ENCODE measurements around the gene OXT. TPM values are rescaled to one million over a fixed set of nuclear protein-coding genes. Genes with fewer than 3 reads are reported as not detected.
"Not testable (repeated sequence)": the region's sequence is repeated elsewhere in the genome, so short reads cannot be mapped to it uniquely, and the experiment has no call there.

Gene OXT
- total RNA-seq (2021; fragmentation: NEBNext Ultra II Directional; extraction: Animal tissue kit (Norgen Biotek cat#: 25700)), result not detected
- long read RNA-seq, result 0 reads

DNA sequence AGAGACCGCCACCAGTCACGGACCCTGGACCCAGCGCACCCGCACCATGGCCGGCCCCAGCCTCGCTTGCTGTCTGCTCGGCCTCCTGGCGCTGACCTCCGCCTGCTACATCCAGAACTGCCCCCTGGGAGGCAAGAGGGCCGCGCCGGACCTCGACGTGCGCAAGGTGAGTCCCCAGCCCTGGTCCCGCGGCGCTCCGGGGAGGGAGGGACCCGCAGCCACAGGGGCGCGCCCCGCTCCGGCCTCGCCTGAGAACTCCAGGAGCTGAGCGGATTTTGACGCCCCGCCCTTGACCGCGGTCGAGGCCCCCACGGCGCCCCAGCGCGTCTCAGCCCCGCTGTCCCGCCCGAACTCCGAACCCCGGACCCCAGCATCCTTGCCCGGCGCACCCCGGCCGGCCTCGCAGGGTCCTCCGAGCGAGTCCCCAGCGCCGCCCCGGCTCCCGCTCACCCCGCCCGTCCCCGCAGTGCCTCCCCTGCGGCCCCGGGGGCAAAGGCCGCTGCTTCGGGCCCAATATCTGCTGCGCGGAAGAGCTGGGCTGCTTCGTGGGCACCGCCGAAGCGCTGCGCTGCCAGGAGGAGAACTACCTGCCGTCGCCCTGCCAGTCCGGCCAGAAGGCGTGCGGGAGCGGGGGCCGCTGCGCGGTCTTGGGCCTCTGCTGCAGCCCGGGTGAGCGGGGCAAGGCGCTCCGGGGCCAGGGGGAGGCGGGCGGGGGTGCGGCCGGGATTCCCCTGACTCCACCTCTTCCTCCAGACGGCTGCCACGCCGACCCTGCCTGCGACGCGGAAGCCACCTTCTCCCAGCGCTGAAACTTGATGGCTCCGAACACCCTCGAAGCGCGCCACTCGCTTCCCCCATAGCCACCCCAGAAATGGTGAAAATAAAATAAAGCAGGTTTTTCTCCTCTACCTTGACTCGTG is at the start of gene OXT:
Gene OXT (plus strand): TSS at position 11 of the 920 bp plus-strand sequence. CDS start 36 bp downstream, at position 47.
- Mint-ChIP-seq H3K9me3 (no peaks in the 10 kb centered on the region), H3K27ac (no peak within 1 kb of the TSS), H3K4me1 (ENCODE audit: low read depth) (peaks cover 18% of the 10 kb centered on the region), H3K36me3 (ENCODE audit: low read depth) (no peaks in the 10 kb centered on the region), H3K27me3 (ENCODE audit: insufficient read depth) (peaks cover 25% of the 10 kb centered on the region), H3K4me3 (no peak within 1 kb of the TSS)
- DNase-seq, result no peak
- TF ChIP-seq, protein P1, sequence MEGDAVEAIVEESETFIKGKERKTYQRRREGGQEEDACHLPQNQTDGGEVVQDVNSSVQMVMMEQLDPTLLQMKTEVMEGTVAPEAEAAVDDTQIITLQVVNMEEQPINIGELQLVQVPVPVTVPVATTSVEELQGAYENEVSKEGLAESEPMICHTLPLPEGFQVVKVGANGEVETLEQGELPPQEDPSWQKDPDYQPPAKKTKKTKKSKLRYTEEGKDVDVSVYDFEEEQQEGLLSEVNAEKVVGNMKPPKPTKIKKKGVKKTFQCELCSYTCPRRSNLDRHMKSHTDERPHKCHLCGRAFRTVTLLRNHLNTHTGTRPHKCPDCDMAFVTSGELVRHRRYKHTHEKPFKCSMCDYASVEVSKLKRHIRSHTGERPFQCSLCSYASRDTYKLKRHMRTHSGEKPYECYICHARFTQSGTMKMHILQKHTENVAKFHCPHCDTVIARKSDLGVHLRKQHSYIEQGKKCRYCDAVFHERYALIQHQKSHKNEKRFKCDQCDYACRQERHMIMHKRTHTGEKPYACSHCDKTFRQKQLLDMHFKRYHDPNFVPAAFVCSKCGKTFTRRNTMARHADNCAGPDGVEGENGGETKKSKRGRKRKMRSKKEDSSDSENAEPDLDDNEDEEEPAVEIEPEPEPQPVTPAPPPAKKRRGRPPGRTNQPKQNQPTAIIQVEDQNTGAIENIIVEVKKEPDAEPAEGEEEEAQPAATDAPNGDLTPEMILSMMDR (IDR thresholded peaks at IDR 0.05), result no peak

DNA sequence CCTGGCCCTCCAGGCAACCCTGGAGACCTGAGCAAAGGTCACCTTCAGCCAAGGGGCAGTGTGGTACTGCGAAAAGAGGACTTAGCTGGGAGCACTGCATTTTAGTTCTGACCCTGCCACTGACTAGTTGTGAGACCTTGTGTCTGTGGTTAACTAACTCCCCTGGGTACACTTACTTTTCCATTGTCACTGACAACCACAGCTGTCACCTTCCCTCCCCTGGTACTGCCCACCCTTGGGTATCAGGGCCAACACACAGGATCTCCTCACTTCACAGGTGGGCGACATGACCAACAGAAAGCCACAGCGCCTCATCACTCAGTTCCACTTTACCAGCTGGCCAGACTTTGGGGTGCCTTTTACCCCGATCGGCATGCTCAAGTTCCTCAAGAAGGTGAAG is 49.6 kb upstream of the OXT start:
- TF ChIP-seq, protein P1 (IDR thresholded peaks at IDR 0.05), result no peak
- H3K9me3 Mint-ChIP-seq, result no peaks in the 10 kb centered on the region
- no peak overlapping the region for H3K4me3 Mint-ChIP-seq
- peaks cover 14% of the 10 kb centered on the region; the same call in 1 of the 2 replicates for H3K36me3 Mint-ChIP-seq (ENCODE audit: low read depth)
- H3K4me1 Mint-ChIP-seq (ENCODE audit: low read depth), result no peaks in the 10 kb centered on the region
- no peak for DNase-seq
- no peaks in the 10 kb centered on the region; the same call in 1 of the 2 replicates for H3K27me3 Mint-ChIP-seq (ENCODE audit: insufficient read depth)
- H3K27ac Mint-ChIP-seq, result no peak overlapping the region

DNA sequence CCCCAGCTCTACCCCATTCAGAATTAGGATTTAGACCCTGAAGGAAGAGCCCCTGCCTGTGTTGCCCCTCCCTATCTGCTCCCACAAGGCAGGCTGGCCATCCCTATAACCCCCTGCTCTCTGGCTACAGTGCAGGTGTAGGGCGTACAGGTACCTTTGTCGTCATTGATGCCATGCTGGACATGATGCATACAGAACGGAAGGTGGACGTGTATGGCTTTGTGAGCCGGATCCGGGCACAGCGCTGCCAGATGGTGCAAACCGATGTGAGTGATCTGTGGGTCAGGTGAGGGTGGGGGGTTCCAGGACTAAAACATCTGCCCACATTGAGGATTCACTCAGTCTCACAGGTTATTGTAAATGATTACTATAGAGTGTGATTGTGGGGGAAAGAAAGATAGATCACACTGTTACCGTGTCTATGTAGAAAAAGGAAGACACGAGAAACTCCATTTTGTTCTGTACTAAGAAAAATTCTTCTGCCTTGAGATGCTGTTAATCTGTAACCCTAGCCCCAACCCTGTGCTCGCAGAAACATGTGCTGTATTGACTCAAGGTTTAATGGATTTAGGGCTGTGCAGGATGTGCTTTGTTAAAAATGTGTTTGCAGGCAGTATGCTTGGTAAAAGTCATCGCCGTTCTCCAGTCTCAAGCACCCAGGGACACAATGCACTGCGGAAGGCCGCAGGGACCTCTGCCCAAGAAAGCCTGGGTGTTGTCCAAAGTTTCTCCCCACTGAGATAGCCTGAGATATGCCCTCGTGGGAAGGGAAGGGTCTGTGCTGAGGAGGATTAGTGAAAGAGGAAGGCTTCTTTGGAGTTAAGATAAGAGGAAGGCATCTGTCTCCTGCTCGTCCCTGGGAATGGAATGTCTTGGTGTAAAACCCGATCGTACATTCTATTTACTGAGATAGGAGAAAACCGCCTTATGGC is 48.6 kb upstream of the OXT start:
- DNase-seq; H3K27me3 Mint-ChIP-seq (ENCODE audit: insufficient read depth); H3K4me3 Mint-ChIP-seq; H3K27ac Mint-ChIP-seq; H3K4me1 Mint-ChIP-seq (ENCODE audit: low read depth); H3K9me3 Mint-ChIP-seq: not testable (repeated sequence)
- H3K36me3 Mint-ChIP-seq (ENCODE audit: low read depth), result peaks cover 14% of the 10 kb centered on the region; the same call in 1 of the 2 replicates

DNA sequence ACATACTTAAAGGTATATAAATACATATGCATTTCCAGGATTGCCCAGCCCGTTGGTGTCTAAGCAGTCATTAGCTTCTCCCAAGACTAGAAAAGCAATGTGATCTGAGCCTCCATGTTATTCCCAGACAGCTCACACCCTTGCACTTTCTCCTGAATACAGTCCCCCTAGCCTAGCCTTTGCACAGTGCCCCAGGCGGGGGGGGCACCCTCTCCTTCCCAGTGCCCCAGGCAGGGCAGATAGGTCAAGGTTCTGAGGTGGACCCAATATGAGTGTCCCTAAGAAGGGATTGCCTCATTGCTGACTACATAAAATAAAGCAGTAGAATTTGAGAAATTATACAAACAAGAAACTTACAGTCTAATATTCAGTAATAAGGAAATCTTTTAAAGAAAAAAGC is 43.4 kb upstream of the OXT start:
- Mint-ChIP-seq H3K4me1 (ENCODE audit: low read depth) (no peaks in the 10 kb centered on the region), H3K4me3 (no peak overlapping the region), H3K36me3 (ENCODE audit: low read depth) (peaks cover 11% of the 10 kb centered on the region; the same call in 1 of the 2 replicates), H3K9me3 (no peaks in the 10 kb centered on the region), H3K27ac (no peak overlapping the region), H3K27me3 (ENCODE audit: insufficient read depth) (no peaks in the 10 kb centered on the region; the same call in 1 of the 2 replicates)
- no peak for DNase-seq
- TF ChIP-seq, protein P1 (IDR thresholded peaks at IDR 0.05), result no peak

DNA sequence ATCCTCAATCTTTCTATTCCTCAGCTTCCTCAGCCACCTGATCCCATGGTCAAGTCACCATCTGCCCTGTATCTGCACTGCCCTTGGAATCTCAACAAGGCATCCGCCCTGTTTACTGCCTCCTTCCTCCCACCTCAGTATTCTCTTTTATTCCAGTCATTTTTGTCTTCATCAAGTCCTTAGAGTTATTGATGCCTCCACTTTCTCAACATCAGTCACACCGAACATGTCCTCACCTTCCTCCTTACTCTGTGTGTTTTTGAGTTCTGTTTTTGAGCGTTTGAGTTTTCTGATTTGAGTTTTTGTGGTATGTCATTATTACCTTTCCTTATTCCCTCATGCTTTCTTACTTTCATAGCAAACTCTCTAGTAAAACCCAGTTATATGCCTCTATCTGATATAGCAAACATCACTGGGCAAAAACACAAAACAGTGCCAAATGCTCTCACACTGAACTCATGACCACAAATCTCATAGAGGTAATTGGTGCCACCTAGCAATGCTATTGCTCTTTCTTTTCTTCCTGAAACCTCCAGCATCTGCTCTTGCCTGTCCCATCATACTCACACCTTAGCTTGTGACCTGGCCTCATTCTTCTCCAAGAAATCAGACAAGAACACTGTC is 39.8 kb upstream of the OXT start:
- TF ChIP-seq, protein P1 (IDR thresholded peaks at IDR 0.05), result no peak
- peaks cover 10% of the 10 kb centered on the region for H3K36me3 Mint-ChIP-seq (ENCODE audit: low read depth)
- no peaks in the 10 kb centered on the region; the same call in 1 of the 2 replicates for H3K27me3 Mint-ChIP-seq (ENCODE audit: insufficient read depth)
- H3K27ac Mint-ChIP-seq, result no peak overlapping the region
- no peaks in the 10 kb centered on the region for H3K4me1 Mint-ChIP-seq (ENCODE audit: low read depth)
- no peaks in the 10 kb centered on the region for H3K9me3 Mint-ChIP-seq
- no peak overlapping the region for H3K4me3 Mint-ChIP-seq
- DNase-seq, result no peak

All from HFFc6 (cell line).